Activated naive CD4-positive, alpha-beta T cell treated with anti-CD3 and anti-CD28 coated beads for 36 hours (primary cell): ENCODE data around the gene EFNB1. TPM values are rescaled to one million over a fixed set of nuclear protein-coding genes. Genes with fewer than 3 reads are reported as not detected.
"Not testable (repeated sequence)": the region's sequence is repeated elsewhere in the genome, so short reads cannot be mapped to it uniquely, and the experiment has no call there.

Experiments
- CTCF ChIA-PET: fragments of 350-600 bp; sonication (Branson Sonifier 250); formaldehyde crosslinking; loops from one replicate; lab custom pipeline; 2021; ENCODE audit warnings: antibody characterized with exemption; lab: Charles Lee
- DNase-seq: peaks from one replicate; pipeline ENCODE4 v3.0.0-alpha.2; 2020
- H3K27ac Mint-ChIP-seq: one replicate; pipeline ENCODE4 v1.8.0; 2021; ENCODE audit warnings: mild to moderate bottlenecking, mixed read lengths
- H3K27me3 Mint-ChIP-seq: one replicate; pipeline ENCODE4 v1.8.0; 2021; ENCODE audit warnings: low read depth, mixed read lengths
- H3K36me3 Mint-ChIP-seq: one replicate; pipeline ENCODE4 v1.8.0; 2021; ENCODE audit warnings: low read depth, mixed read lengths
- H3K4me1 Mint-ChIP-seq: one replicate; pipeline ENCODE4 v1.8.0; 2021; ENCODE audit warnings: low read depth, mixed read lengths
- H3K4me3 Mint-ChIP-seq: one replicate; pipeline ENCODE4 v1.8.0; 2021; ENCODE audit warnings: mild to moderate bottlenecking, moderate library complexity, mixed read lengths
- H3K9me3 Mint-ChIP-seq: one replicate; pipeline ENCODE4 v1.8.0; 2021; ENCODE audit warnings: mixed read lengths
- intact Hi-C: fragments of 100-400 bp; cut with micrococcal nuclease; formaldehyde crosslinking; loops from one replicate; pipeline ENCODE4 v1.15.1; 2023
- total RNA-seq, 2 experiments: library from RNA; stranded (reverse); gene quantifications; one replicate each; pipeline ENCODE4 v1.2.3, GENCODE V29; 2021

Gene EFNB1
- total RNA-seq, result 1 to 10 TPM; 3.9 to 4.2 TPM

DNA sequence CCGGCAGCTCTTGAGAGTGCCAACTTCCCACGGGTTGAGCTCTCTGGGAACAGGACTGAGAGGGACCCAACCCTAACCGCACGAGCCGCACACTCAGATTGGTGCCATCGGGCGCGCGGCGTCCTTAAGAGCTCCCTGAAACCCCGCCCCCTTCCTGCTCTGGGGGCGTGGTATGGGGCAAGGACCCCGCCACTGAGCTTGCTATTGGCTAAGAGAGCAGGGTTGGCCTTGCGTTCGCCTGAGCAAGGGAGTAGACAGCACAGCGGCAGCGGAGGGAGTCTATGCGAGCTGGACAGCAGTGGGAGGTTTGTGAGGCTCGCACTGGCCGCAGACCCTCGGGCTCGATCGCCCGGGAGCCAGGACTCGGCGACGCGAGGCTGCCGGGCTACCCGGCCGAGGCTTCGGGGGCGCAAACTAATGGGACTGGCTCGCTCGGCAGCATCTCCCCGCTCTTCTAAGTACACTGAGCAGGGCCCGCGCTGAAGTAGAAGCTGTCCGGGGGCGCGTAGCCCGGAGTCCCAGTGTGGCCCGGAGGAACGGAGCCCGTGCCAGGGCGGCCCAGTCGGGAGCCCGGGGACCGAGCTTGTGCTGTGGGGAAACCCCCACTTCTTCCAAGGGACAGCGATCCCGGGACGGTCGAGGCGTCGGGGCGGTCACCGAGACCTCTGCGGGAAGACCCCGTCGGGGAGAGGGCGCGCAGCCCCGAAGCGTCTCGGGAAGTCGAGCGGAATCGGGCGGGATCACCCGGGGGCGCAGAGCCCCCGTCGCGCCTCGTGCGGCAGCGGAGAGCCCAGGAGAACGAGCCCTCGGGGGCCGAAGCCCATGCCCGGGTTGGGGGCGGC, at the start of gene EFNB1:
TSS of gene EFNB1 (plus strand) at position 282 of the 842 bp plus-strand sequence. CDS start 756 bp downstream, outside the sequence.
- Mint-ChIP-seq H3K4me3 (peak within 1 kb of the TSS; percentile 81), H3K27me3 (no peaks in the 10 kb centered on the region), H3K27ac (no peak within 1 kb of the TSS), H3K4me1 (peaks cover 14% of the 10 kb centered on the region), H3K9me3 (no peaks in the 10 kb centered on the region), H3K36me3 (no peaks in the 10 kb centered on the region)
- DNase-seq, result peak; percentile 86
- CTCF ChIA-PET, result interaction anchor here (0.6 to 4.5 kb wide), 15 partner anchors 40 to 463 kb away, joined by 3 to 48 read pairs (median 4); partner anchors contain the start of gene PJA1
- intact Hi-C loops, result loop anchor here (1.0 to 10.0 kb wide), 5 partner anchors 231 to 393 kb away; no protein-coding TSS in a partner anchor

DNA sequence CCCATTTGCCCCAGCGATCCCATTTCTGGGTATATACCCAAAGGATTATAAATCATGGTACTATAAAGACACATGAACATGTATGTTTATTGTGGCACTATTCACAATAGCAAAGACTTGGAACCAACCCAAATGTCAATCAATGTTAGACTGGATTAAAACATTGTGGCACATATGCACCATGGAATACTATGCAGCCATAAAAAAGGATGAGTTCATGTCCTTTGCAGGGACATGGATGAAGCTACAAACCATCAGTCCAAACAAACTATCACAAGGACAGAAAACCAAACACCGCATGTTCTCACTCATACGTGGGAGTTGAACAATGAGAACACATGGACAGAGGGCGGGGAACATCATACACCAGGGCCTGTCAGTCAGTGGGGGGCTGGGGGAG, 47.5 kb upstream of the EFNB1 start:
- H3K4me1 Mint-ChIP-seq, H3K27me3 Mint-ChIP-seq: not testable (repeated sequence)

DNA sequence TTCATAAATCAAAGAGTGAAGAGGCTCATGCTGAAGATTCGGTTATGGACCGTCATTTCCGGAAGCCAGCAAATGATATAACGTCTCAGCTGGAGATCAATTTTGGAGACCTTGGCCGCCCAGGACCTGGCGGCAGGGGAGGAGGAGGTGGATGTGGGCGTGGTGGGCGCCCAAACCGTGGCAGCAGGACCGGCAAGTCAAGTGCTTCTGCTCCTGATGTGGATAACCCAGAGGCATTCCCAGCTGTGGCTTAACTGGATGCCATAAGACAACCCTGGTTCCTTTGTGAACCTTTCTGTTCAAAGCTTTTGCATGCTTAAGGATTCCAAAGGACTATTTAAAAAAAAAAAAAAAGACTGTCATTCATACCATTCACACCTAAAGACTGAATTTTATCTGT, 44.0 kb upstream of the EFNB1 start:
- CTCF ChIA-PET, result no interaction called here
- no peaks in the 10 kb centered on the region for H3K27me3 Mint-ChIP-seq

More for the DNA sequence above, 47.5 kb upstream of the EFNB1 start:
- CTCF ChIA-PET, H3K4me3 Mint-ChIP-seq, H3K9me3 Mint-ChIP-seq, intact Hi-C loops, H3K36me3 Mint-ChIP-seq, H3K27ac Mint-ChIP-seq, DNase-seq: not testable (repeated sequence)

DNA sequence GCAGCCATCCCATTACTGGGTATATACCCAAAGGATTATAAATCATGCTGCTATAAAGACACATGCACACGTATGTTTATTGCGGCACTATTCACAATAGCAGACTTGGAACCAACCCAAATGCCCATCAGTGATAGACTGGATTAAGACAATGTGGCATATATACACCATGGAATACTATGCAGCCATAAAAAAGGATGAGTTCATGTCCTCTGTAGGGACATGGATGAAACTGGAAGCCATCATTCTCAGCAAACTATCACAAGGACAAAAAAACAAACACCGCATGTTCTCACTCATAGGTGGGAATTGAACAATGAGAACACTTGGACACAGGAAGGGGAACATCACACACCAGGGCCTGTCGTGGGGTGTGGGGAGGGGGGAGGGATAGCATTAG, 42.2 kb upstream of the EFNB1 start:
- H3K4me3 Mint-ChIP-seq, DNase-seq, H3K4me1 Mint-ChIP-seq, H3K36me3 Mint-ChIP-seq, H3K9me3 Mint-ChIP-seq, CTCF ChIA-PET, H3K27ac Mint-ChIP-seq, H3K27me3 Mint-ChIP-seq, intact Hi-C loops: not testable (repeated sequence)

More for the DNA sequence above, 44.0 kb upstream of the EFNB1 start:
- no peaks in the 10 kb centered on the region for H3K9me3 Mint-ChIP-seq
- no peak for DNase-seq
- intact Hi-C loops, result no loop called here
- no peaks in the 10 kb centered on the region for H3K4me1 Mint-ChIP-seq
- H3K4me3 Mint-ChIP-seq, result no peak overlapping the region
- H3K36me3 Mint-ChIP-seq, result no peaks in the 10 kb centered on the region
- no peak overlapping the region for H3K27ac Mint-ChIP-seq

DNA sequence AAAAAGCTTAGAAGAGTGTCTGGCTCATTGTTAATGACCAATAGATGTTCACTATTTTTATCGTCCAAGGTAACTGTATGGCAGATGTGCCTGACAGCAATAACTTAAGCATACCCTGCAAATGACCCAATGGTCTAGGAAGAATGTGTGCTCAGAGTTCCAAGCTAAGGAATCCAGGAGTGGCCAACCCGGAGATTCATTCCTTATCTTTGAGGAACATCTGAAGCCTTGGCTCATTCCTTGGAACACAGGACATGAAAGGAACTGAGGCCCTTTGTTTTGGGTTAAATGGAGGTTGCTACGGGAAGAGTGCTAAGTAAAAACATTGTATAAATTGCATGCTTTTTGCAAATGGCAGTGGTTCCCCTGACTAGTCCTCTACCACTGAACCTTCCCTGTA, 38.9 kb upstream of the EFNB1 start:
- no peaks in the 10 kb centered on the region for H3K36me3 Mint-ChIP-seq
- no peak overlapping the region for H3K27ac Mint-ChIP-seq
- no peaks in the 10 kb centered on the region for H3K4me1 Mint-ChIP-seq
- no peaks in the 10 kb centered on the region for H3K27me3 Mint-ChIP-seq
- H3K9me3 Mint-ChIP-seq, result no peaks in the 10 kb centered on the region
- intact Hi-C loops, result no loop called here
- DNase-seq, result no peak
- CTCF ChIA-PET, result no interaction called here
- H3K4me3 Mint-ChIP-seq, result no peak overlapping the region

DNA sequence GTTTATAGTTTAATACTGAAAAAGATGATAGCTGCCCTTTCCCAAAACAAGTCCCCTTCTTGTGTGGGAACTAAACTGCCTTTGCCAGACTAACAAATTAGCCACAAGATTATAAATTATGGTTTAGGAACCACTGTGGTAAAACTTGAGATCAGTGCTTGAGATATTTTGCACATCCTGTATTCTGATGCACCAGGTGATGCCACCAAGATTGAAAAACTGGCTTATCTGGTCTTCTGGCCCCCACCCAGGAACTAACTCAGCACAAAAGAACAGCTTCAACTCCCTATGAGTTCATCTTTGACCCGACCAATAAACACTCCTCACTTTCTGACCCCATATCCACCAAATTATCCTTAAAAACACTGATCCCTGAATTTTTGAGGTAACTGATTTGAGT, 36.7 kb upstream of the EFNB1 start:
- H3K4me3 Mint-ChIP-seq, result no peak overlapping the region
- no peaks in the 10 kb centered on the region for H3K9me3 Mint-ChIP-seq
- H3K36me3 Mint-ChIP-seq, result no peaks in the 10 kb centered on the region
- intact Hi-C loops, result no loop called here
- H3K27ac Mint-ChIP-seq, result no peak overlapping the region
- CTCF ChIA-PET, result no interaction called here
- no peaks in the 10 kb centered on the region for H3K27me3 Mint-ChIP-seq
- H3K4me1 Mint-ChIP-seq, result no peaks in the 10 kb centered on the region
- DNase-seq, result no peak

DNA sequence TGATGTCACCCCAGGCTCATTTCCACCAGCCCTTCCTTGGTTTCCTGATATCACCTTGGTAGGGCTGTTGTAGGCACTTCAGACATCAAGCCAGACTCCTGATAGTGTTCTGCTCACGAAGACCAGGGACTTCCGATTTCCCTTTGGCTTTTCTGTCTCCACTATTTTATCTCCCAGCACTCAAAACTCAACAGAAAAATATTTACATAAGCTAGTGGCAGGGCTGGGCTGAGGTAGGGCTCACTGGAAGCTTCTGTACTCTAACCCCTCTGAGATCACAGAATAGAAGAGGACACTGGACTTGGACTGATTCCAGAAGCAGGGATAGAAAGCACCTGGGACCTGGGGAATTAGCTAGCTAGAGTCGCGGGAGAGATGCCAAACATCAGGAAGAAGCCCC, 34.4 kb upstream of the EFNB1 start:
- no peaks in the 10 kb centered on the region for H3K27me3 Mint-ChIP-seq
- H3K27ac Mint-ChIP-seq, result no peak overlapping the region

DNA sequence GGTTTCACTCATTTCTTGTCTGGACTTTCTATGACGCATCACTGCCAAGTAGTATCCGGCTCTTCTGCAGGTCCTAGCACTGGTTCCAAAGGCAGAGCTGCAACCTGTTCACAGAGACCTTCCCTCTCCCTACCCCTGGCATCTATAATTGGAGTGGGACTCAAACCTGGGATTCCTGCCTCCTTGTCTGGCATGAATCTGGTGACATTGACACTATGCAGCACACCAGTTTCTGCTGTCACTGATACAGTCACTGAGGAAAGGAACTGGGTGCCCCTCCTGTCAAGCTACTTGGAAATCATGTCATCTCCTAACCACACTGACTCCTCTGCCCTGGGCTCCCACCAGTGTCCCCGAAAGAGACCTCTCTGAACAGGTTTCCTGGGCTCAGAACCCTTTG, 33.1 kb upstream of the EFNB1 start:
- Mint-ChIP-seq H3K27me3 (peaks cover 5% of the 10 kb centered on the region), H3K36me3 (no peaks in the 10 kb centered on the region), H3K9me3 (peaks cover 4% of the 10 kb centered on the region), H3K4me3 (no peak overlapping the region), H3K4me1 (no peaks in the 10 kb centered on the region), H3K27ac (no peak overlapping the region)
- DNase-seq, result no peak
- intact Hi-C loops, result no loop called here
- CTCF ChIA-PET, result no interaction called here

More for the DNA sequence above, 34.4 kb upstream of the EFNB1 start:
- Mint-ChIP-seq H3K4me3 (no peak overlapping the region), H3K9me3 (peaks cover 4% of the 10 kb centered on the region), H3K36me3 (no peaks in the 10 kb centered on the region), H3K4me1 (no peaks in the 10 kb centered on the region)
- DNase-seq, result no peak
- CTCF ChIA-PET, result no interaction called here
- intact Hi-C loops, result no loop called here

DNA sequence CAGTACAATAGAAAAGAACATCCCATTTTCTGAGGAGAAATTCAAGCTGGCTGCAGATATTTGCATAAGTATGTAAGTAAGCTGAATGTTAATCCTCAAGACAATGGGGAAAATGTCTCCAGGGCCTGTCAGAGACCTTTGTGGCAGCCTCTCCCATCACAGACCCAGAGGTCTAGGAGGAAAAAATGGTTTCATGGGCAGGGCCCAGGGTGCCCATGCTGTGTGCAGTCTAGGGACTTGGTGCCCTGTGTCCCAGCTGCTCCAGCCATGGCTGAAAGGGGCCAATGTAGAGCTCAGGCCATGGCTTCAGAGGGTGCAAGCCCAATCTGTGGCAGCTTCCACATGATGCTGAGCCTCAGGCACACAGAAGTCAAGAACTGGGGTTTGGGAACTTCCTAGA, 30.4 kb upstream of the EFNB1 start:
- DNase-seq, H3K27ac Mint-ChIP-seq, H3K27me3 Mint-ChIP-seq, CTCF ChIA-PET, H3K4me3 Mint-ChIP-seq, H3K4me1 Mint-ChIP-seq, H3K36me3 Mint-ChIP-seq, H3K9me3 Mint-ChIP-seq, intact Hi-C loops: not testable (repeated sequence)

DNA sequence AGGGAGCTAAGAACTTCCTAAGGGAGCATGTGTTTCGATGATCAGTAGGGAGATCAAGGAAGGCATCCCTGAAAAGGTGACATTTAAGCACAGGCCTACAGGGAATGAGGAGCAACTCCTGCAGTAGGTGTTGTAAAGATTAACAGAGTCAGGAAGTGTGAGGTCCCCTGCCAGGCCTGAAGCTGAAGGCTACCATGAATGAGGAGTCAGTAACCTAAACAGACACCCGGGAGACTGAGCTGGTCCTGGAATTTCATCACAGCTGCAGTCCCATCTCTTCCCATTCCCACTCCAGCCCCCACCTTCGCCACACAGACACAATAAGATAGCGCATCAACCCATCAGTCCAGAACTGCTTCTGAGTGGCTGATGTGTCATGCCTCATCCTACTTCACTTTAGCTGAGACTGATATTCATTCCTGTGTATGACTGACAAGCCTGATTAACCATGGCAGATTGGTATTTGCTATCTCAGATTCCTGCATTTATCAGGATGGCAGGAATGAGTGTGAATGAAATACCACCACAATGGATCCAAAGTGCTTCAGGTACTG, 27.0 kb upstream of the EFNB1 start:
- intact Hi-C loops, result no loop called here
- Mint-ChIP-seq H3K4me3 (no peak overlapping the region), H3K27ac (no peak overlapping the region), H3K27me3 (peaks cover 6% of the 10 kb centered on the region), H3K4me1 (no peaks in the 10 kb centered on the region), H3K9me3 (peaks cover 4% of the 10 kb centered on the region), H3K36me3 (no peaks in the 10 kb centered on the region)
- no peak for DNase-seq
- CTCF ChIA-PET, result no interaction called here

DNA sequence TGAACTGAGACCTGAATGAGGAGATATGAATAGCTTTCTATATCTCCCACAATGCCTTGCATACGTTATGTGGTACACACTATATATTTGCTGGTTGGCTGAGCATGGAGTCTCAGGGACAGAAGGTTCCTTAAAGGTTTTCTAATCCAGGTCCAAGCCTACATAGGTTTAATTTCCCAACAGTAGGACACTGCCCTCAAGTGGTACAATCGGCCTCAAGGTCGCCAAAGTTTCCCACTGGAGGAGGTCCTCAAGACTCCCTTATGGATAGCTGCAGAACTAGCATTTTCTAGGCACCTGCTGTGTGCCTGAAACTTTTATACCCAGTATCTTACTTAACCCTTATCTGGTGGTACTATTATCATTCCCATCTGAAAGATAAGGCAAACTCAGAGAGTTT, 21.0 kb upstream of the EFNB1 start:
- no peak overlapping the region for H3K4me3 Mint-ChIP-seq
- no peaks in the 10 kb centered on the region for H3K4me1 Mint-ChIP-seq
- peak; percentile 27 for DNase-seq
- no peak overlapping the region for H3K27ac Mint-ChIP-seq
- intact Hi-C loops, result loop anchor here (1.0 to 5.0 kb wide), 3 partner anchors 75 to 611 kb away; no protein-coding TSS in a partner anchor
- CTCF ChIA-PET, result interaction anchor here (0.6 to 1.5 kb wide), 5 partner anchors 8 to 611 kb away, joined by 3 to 4 read pairs (median 3); no protein-coding TSS in a partner anchor
- no peaks in the 10 kb centered on the region for H3K36me3 Mint-ChIP-seq
- H3K9me3 Mint-ChIP-seq, result no peaks in the 10 kb centered on the region
- H3K27me3 Mint-ChIP-seq, result peaks cover 6% of the 10 kb centered on the region

DNA sequence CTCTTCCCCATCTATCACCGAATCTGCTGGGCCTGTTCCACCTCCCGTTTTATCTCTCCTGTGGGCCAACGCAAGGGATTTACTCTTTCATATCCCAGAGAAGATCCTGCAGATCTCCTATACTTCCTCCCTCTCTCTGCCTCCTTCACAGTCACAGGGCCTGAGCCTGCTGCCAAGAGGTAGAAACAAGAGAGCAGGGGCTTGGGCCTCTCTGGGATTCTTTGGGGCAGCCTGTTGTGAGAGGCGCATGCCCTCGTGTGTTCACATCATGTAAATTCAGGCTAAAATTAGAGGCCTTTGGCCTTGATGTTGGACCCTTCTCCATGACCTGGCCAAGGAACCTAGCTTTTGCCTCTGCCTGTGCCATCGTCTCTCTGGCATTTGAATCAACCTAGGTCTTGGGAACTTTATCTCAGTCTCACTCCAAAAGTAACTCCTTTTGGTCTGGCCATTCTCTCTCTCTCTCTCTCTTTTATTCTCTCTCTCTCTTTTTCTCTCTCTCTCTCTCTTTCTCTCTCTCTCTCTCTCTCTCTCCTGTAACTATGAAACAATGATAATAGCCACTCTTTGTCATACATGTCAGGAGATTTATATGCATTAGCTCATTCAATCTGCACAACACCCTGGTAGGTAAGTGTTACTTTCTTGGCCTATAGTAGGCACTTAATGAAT, 20.0 kb upstream of the EFNB1 start:
- Mint-ChIP-seq H3K4me1 (no peaks in the 10 kb centered on the region), H3K4me3 (no peak overlapping the region), H3K27ac (no peak overlapping the region), H3K9me3 (no peaks in the 10 kb centered on the region), H3K27me3 (peaks cover 6% of the 10 kb centered on the region), H3K36me3 (no peaks in the 10 kb centered on the region)
- intact Hi-C loops, result loop anchor here (1.0 to 5.0 kb wide), 2 partner anchors 76 to 297 kb away; no protein-coding TSS in a partner anchor
- DNase-seq, result no peak
- CTCF ChIA-PET, result interaction anchor here (1.1 to 1.5 kb wide), 2 partner anchors 76 to 612 kb away, joined by 4 to 5 read pairs; no protein-coding TSS in a partner anchor
